T-helper 22 cell (primary cell): ENCODE measurements around the gene MAP3K15.
"Not testable (repeated sequence)": the region's sequence is repeated elsewhere in the genome, so short reads cannot be mapped to it uniquely, and the experiment has no call there.

Source experiments
- DNase-seq: peaks from one replicate; pipeline ENCODE4 v3.0.0-alpha.2; 2020; ENCODE audit warnings: low read depth

The MAP3K15 gene

GRCh38 chrX:19540076-19540475 is 24.8 kb upstream of the MAP3K15 start:
- DNase-seq, result no peak

- DNase-seq, result no peak
These were observed 24.4 kb upstream of the MAP3K15 start for GRCh38 chrX:19539665-19540064.

GRCh38 chrX:19535476-19535875 is 20.2 kb upstream of the MAP3K15 start:
- no peak for DNase-seq

- no peak for DNase-seq
These were observed 17.4 kb upstream of the MAP3K15 start for GRCh38 chrX:19532709-19533108.

- no peak for DNase-seq
These were observed 2.7 kb upstream of the MAP3K15 start for GRCh38 chrX:19517965-19518364.

GRCh38 chrX:19515615-19516105 is 352 bp upstream of the MAP3K15 start:
- DNase-seq, result no peak

- no peak for DNase-seq
These were observed 1.9 kb downstream of the MAP3K15 start for GRCh38 chrX:19513383-19513782.

- DNase-seq, result no peak
These were observed 2.3 kb downstream of the MAP3K15 start for GRCh38 chrX:19512961-19513360.

- no peak for DNase-seq
These were observed 2.9 kb downstream of the MAP3K15 start for GRCh38 chrX:19512359-19512758.

GRCh38 chrX:19511796-19512195 is 3.5 kb downstream of the MAP3K15 start:
- not testable (repeated sequence) for DNase-seq

- no peak for DNase-seq
These were observed 18.6 kb downstream of the MAP3K15 start for GRCh38 chrX:19496711-19497110.

- DNase-seq, result no peak
These were observed 27.6 kb downstream of the MAP3K15 start for GRCh38 chrX:19487520-19488200.

GRCh38 chrX:19479458-19479857 is 35.9 kb downstream of the MAP3K15 start:
- DNase-seq, result no peak

- not testable (repeated sequence) for DNase-seq
These were observed 46.9 kb downstream of the MAP3K15 start for GRCh38 chrX:19468383-19468782.

- DNase-seq, result no peak
These were observed 52.4 kb downstream of the MAP3K15 start for GRCh38 chrX:19462879-19463278.

- no peak for DNase-seq
These were observed 53.1 kb downstream of the MAP3K15 start for GRCh38 chrX:19462231-19462630.

- no peak for DNase-seq
These were observed 57.6 kb downstream of the MAP3K15 start for GRCh38 chrX:19457662-19458061.

- no peak for DNase-seq
These were observed 67.2 kb downstream of the MAP3K15 start for GRCh38 chrX:19448077-19448476.

- no peak for DNase-seq
These were observed 68.9 kb downstream of the MAP3K15 start for GRCh38 chrX:19446397-19446796.

GRCh38 chrX:19445772-19446171 is 69.5 kb downstream of the MAP3K15 start:
- not testable (repeated sequence) for DNase-seq

GRCh38 chrX:19443869-19444526 is 71.3 kb downstream of the MAP3K15 start:
- DNase-seq, result no peak

- DNase-seq, result no peak
These were observed 74.6 kb downstream of the MAP3K15 start for GRCh38 chrX:19440713-19441112.

GRCh38 chrX:19422661-19423060 is 92.6 kb downstream of the MAP3K15 start:
- not testable (repeated sequence) for DNase-seq

GRCh38 chrX:19410259-19410658 is 105.0 kb downstream of the MAP3K15 start:
- DNase-seq, result no peak
